Stimulated activated effector memory CD8-positive, alpha-beta T cell treated with anti-CD3 and anti-CD28 coated beads, Interleukin-12 subunit alpha, Interleukin-12 subunit beta, amount 100 ng/mL, for 72 hours (primary cell): ENCODE measurements around the gene RAB11FIP3.

ENCODE experiments used
- ATAC-seq: fragments of 150-1000 bp; cut with Tn5 transposase; 2 replicates; pipeline ENCODE4 v1.10.0; 2021
- DNase-seq, 2 donors: peaks; one replicate each; pipeline ENCODE4 v3.0.0; 2021 to 2022; ENCODE audit warnings: low spot score in 2 of 2
- H3K27ac Mint-ChIP-seq: one replicate; pipeline ENCODE4 v1.8.0; 2022; ENCODE audit warnings: mild to moderate bottlenecking, mixed read lengths
- H3K36me3 Mint-ChIP-seq: one replicate; pipeline ENCODE4 v1.8.0; 2022; ENCODE audit warnings: mild to moderate bottlenecking, mixed read lengths
- H3K4me1 Mint-ChIP-seq: one replicate; pipeline ENCODE4 v1.8.0; 2022; ENCODE audit warnings: mixed read lengths
- H3K4me3 Mint-ChIP-seq: one replicate; pipeline ENCODE4 v1.8.0; 2022; ENCODE audit warnings: mild to moderate bottlenecking, mixed read lengths
- H3K9me3 Mint-ChIP-seq: one replicate; pipeline ENCODE4 v1.8.0; 2022; ENCODE audit warnings: mixed read lengths

RAB11FIP3 gene

DNA sequence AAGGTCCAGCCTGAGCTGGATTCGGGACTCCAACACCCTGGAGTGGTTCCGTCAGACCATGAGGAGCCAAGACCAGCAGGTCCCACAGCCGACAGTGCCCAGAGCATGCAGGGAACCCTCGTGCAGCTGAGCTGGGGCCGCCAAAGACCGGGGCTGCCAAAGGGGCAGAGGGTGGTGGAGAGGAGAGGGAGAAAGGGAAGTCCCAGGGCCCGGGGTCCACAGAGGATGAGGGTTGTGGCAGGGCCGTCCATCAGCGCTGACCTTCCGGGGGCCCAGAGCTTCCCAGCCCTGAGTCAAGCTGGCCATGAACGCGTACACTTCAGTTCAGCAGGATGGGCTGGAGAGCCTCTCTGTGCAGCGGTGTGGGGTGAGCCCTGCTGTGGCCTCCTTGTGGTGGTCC is 95.4 kb downstream of the RAB11FIP3 start:
- no peak for ATAC-seq
- no peak overlapping the region for H3K4me3 Mint-ChIP-seq

DNA sequence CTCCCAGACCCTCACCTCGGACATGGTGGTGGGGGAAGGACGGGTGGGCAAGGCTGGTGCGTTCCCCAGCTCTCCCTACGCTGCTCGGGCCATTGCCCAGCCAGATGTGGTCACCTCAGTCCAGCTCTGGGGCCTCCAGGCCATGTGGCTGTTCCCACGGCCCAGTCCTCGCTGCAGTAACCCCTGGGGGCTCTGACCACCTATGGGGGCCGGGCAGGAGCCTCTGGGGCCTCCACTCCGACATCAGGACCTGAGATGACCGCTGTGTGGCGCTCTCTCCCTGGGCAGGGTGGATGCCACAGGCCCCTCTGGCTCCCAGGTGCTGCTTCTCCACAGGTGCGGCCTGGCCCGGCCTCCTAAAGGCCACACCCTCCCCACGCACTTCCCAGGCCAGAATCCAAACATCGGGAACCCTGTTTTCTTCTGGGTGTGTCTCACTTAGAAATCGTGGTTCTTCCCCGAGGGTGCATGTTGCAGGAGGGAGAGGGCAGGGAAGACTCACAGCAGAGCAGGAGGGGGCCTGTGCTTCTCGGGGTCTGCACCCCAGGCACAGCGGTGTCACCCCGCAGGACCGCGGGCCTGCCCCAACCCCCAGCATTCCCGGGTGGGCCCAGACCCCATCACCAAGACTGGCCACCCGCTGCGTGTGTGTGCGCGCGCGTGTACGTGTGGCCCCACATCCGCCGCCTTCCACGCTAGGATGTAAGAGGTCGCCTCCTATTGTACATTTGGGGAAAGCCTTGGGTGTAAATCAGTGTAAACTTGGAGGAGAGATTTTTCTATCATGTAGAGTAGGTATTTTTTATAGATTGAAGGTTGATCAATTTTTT is 96.1 kb downstream of the RAB11FIP3 start:
- peak overlapping the region; percentile 26 for H3K27ac Mint-ChIP-seq
- H3K4me1 Mint-ChIP-seq: peaks cover 36% of the 10 kb centered on the region
- DNase-seq (no peak), ATAC-seq (no peak)
- H3K36me3 Mint-ChIP-seq: peaks cover 39% of the 10 kb centered on the region
- H3K4me3 Mint-ChIP-seq: no peak overlapping the region
- H3K9me3 Mint-ChIP-seq: no peaks in the 10 kb centered on the region

More for the DNA sequence above, 95.4 kb downstream of the RAB11FIP3 start:
- DNase-seq: no peak
- peaks cover 39% of the 10 kb centered on the region for H3K36me3 Mint-ChIP-seq
- no peak overlapping the region for H3K27ac Mint-ChIP-seq
- H3K4me1 Mint-ChIP-seq: peaks cover 29% of the 10 kb centered on the region
- no peaks in the 10 kb centered on the region for H3K9me3 Mint-ChIP-seq

DNA sequence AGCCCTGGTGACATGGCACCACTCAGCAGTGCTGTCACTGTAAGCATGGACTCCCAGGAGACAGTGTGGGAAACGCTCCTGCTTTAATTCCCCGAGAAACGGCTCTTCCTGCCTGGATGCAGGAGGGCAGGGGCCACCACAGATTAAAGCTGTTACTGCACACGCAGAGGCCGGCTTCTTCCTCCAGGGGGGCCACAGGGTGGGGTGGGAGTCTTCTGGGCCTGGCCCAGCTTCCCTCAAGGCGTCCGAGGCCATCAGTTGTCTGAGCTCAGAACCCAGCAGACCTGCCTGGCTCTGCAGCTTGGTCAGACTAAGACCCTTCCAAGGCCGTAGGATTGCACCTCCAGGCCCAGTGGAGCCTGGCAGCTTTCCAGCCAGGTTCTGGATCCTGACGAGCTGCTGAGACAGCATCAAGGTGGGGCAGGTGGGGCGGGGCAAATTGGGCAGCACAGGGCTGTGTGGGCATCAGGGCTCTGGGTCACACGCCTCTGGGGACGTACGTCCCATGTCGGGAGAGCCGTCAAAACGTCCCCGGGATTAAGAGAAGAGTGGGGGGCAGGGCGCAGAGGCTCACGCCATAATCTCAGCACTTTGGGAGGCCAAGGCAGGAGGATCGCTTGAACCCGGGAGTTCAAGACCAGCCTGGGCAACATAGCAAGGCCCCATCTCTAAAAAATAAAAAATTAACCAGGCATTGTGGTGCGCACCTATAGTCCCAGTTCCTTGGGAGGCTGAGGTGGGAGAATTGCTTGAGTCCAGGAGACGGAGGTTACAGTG is 97.1 kb downstream of the RAB11FIP3 start:
- H3K27ac Mint-ChIP-seq: peak overlapping the region; percentile 70
- peaks cover 39% of the 10 kb centered on the region for H3K4me1 Mint-ChIP-seq
- H3K9me3 Mint-ChIP-seq: no peaks in the 10 kb centered on the region
- ATAC-seq (no peak), DNase-seq (no peak)
- H3K36me3 Mint-ChIP-seq: peaks cover 36% of the 10 kb centered on the region
- no peak overlapping the region for H3K4me3 Mint-ChIP-seq

DNA sequence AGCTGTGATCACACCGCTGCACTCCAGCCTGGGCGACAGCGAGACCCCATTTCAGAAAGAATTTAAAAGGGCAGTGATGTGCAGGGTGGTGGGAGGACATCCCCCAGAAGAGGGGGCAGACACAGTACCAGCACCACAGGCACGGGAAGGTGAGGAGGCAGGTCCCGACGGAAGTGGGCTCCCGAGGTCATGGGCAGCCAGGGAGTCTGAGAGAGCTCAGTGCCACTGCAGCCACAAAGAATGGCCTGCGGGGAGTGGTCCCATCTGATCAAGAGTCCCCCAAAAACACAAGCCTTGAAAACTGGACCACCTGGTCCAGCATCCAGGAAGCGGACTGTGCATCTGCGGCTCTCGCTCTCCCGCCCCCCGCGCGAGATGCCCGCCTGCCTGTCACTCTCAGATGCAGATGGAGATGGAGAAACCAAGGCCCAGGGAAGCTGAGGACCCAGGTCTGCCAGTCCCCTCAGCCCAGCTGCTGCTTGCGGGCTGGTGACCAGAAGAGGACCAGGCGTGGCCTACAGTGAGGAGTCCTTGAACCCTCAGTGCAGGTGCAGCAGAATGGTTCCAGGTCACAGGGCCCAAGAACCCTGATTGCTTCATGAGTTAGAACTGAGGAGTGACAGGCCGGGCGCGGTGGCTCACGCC is 97.8 kb downstream of the RAB11FIP3 start:
- peak overlapping the region; percentile 76 for H3K4me3 Mint-ChIP-seq
- peak overlapping the region; percentile 98 for H3K27ac Mint-ChIP-seq
- H3K9me3 Mint-ChIP-seq: no peaks in the 10 kb centered on the region
- ATAC-seq: no peak
- H3K36me3 Mint-ChIP-seq: peaks cover 36% of the 10 kb centered on the region
- DNase-seq: no peak
- H3K4me1 Mint-ChIP-seq: peaks cover 39% of the 10 kb centered on the region

DNA sequence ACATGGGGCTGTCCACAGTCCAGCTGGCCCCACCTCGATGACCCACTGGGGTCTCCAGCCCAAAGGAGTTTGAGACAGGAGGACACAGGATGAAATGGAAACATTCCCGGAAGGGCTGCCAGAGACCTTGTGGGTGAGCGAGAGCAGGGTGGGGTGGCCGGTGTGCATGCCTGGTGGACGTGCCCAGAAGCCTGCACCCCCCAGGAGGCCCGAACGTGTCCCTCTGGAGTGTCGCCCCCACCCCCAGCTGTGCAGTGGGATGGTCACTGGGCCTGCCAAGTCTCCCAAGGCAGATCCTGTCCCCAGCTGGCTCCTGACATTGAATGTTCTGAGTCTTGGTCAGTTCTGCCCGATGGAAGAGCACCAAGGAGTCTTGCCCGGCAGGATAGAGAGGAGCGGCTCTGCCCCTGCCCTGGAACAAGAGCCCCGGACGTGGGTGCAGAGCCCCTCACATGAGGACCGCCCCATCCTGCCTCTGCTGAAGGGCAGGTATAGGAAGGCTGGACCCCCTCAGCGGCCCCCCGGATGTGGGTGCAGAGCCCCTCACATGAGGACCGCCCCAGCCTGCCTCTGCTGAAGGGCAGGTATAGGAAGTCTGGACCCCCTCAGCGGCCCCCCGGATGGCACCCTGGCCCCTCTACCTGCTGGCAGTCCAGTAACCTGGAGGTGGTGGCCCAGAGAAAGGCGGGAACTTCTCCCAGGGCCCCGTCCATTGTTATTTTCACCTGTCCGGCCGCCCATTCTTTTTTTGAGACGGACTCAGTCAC is 99.0 kb downstream of the RAB11FIP3 start:
- ATAC-seq: no peak
- peak overlapping the region; percentile 76 for H3K4me3 Mint-ChIP-seq

DNA sequence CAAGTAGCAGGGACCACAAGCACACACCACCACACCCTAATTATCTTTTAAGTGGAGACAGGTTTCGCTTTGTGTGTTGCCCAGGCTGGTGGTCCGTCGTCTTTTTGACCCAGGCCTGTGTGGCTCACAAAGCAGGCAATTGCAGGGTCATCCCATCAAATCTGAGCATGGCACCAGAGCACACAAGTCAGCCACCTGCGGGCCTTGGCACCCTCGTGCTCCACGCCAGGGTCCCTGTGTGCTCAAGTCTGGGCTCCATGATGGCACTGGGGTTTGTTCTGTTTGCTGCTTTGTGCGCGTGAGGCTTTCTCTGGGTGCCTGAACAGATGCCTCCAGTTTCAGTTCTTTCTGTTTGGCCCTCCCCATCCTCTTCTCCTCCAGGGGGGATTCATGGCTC is 99.7 kb downstream of the RAB11FIP3 start:
- H3K36me3 Mint-ChIP-seq: peaks cover 49% of the 10 kb centered on the region
- peak overlapping the region; percentile 98 for H3K27ac Mint-ChIP-seq
- DNase-seq (no peak), ATAC-seq (no peak)
- no peaks in the 10 kb centered on the region for H3K9me3 Mint-ChIP-seq
- peak overlapping the region; percentile 76 for H3K4me3 Mint-ChIP-seq
- peaks cover 51% of the 10 kb centered on the region for H3K4me1 Mint-ChIP-seq

More for the DNA sequence above, 99.0 kb downstream of the RAB11FIP3 start:
- DNase-seq: no peak
- H3K4me1 Mint-ChIP-seq: peaks cover 47% of the 10 kb centered on the region
- peak overlapping the region; percentile 98 for H3K27ac Mint-ChIP-seq
- H3K36me3 Mint-ChIP-seq: peaks cover 42% of the 10 kb centered on the region
- H3K9me3 Mint-ChIP-seq: no peaks in the 10 kb centered on the region

DNA sequence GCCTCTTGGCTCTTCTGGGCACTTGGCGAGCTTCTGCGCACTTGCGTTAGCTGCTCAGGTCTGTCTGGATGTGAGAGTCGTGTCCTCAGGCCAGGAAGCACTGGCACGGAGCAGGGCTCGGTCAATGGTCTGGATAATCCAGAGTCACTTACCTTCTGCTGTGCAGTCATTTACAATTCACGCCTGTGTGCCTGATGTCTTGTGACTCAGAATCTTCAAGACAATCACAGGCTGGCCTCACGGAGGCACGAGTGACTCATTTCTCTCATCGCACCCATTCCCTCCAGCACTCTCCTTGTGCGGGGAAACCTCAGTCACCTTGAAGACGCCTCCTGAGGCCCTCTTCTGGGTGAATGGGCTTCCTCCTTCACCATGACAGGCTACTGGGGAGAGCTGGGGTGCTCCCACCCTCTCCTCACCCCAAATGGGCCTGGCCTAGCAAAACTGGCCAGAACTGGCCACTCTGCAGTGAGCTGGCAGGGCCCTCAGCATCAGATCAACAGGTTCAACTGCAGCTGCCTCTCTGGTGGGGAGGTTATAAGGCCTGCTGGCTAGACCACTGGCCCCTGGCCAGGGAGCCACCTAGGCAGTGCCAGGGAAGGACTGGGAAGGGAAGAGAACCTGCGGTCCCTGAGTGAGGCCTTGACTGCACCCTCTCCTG is 100.2 kb downstream of the RAB11FIP3 start:
- Mint-ChIP-seq H3K36me3 (peaks cover 49% of the 10 kb centered on the region), H3K4me1 (peaks cover 56% of the 10 kb centered on the region), H3K9me3 (no peaks in the 10 kb centered on the region), H3K27ac (peak overlapping the region; percentile 98), H3K4me3 (peak overlapping the region; percentile 76)
- ATAC-seq (peak; percentile 77), DNase-seq (peak; percentile 59 to 88)

DNA sequence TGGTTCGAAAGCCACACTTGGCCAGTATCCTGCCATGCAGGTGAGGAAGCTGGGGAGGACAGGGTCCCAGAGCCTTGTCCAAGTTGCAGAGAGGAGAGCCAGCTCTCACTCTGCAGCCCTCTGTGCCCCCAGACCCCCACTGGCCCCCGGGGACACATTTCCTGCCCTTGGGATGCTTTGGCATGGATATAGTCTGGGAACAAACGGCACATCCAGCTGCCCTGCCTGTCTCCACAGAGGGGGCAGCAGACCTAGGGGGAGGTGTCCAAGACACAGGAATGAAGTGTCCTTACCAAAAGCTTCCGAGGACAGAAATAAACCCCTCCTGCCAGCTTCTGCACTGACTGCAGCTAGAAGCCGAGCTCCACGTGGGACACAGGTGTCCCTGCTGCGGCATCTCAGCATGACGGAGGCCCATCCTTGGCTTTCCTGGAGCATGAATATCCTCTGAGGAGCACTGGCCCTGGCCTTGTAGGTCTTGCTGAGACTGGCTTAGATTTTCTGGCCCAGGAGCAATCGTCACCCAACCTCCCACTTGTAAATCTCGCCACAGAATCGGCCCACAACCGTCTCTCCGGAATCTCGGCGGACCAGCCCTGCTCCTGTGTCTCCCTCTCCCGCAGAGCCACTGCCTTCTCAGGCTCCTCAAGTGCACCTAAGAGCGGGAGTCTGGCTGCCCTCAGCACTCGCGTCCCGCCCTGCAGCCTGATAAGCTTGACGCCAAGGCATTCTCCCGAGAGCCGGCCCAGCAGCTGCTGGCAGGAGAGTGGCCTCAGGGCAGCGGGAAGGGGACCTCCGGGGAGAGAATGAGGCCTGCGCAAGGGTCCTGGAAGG is 100.9 kb downstream of the RAB11FIP3 start:
- Mint-ChIP-seq H3K4me1 (peaks cover 56% of the 10 kb centered on the region), H3K9me3 (no peaks in the 10 kb centered on the region), H3K27ac (peak overlapping the region; percentile 98), H3K4me3 (peak overlapping the region; percentile 76), H3K36me3 (peaks cover 49% of the 10 kb centered on the region)
- ATAC-seq (no peak), DNase-seq (peak in 1 of 2 donors; percentile 30)

DNA sequence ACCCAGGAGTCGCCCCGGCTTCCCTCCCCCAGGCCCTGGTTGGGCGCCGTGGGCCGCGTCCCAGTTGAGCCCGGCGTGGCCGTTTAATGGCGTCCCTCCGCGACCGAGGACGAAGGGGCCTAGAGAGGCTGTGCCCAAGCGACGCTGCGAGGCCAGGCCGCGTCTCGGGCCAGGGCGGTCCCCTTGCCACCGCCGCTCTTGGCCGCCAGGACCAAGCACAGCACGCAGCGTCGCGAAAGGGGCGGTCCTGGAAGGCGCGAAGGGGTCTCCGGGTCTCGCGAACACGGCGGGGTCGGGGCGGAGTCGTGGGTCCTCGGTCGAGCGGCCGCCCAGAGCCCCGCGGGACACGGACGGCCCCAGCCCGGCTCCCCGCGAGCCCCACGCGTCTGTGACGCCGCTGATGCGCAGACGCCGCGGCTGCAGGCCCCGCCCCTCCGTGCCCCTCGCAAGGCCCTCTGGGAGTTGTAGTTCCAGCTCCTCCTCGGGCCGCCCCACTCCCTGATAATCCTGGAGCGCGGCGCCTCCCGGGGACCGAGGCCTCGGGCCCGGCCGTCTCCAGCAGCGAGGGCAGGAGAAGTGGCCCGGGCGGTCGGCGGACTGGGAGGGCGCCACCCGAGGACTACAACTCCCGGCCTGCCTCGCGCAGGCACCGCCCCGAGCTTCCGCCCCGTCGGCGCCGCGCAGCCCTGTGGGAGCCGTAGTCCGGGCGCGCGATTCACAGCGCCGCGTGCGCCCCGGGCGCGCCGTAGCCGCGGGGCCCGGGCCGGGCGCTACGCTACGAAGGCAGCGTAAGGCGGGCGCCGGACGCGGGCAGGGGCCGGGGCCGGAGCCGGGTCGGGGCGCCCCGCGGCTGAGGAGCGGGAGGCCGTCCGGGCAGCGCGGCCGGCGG is 101.8 kb downstream of the RAB11FIP3 start, which contains the start of gene CAPN15:
CAPN15 (plus strand) TSS at position 698 of the 889 bp plus-strand sequence. CDS start 19,127 bp downstream, outside the sequence.
- Mint-ChIP-seq H3K9me3 (no peaks in the 10 kb centered on the region), H3K27ac (peak within 1 kb of the TSS; percentile 98), H3K4me3 (peak within 1 kb of the TSS; percentile 89), H3K36me3 (peaks cover 55% of the 10 kb centered on the region), H3K4me1 (peaks cover 56% of the 10 kb centered on the region)
- ATAC-seq (peak; percentile 83), DNase-seq (peak; percentile 91 to 97)

DNA sequence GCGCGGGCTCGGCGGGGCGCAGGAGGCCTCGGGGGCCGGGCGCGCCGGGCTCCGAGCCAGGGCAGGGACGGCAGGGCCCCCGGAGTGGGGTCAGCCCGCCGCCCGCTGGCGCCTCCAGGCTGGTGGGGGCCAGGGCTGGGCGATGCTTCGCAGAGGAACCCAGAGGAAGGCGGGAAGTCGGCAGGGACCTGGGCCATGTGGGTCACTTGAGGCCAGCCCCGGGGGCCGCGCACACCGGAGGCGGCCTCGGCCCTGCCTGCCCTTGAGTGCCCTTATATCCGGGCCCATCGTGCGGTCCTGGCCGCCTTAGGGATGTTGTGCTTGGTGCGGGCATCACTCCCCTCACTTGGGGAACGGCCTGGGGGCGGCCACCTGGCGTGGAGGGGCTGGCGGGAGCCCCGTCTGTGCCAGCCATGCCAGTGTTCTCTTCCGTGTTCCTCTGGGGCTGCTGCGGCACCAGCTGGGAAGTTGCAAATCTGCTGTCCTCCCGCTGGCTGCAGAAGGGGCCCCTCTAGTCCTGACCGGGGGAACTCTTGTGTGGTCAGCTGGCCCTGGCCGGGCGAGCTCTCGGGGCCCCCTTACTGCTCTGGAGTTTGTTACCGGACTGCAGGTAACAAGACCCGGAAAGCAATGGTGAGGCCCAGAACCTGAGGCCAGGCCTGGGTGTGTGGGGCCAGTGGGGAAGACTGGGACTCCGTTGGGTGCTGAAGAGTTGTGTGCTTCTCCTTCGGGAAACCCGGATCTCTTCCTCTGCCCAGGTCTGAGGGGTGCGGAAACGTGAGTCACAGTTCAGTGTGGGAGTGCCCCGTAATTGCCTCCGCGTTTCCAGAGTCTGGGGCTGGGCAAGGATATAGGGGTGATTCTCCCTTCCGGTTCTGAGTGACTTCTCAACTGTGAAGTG is 102.9 kb downstream of the RAB11FIP3 start:
- ATAC-seq (peak; percentile 2), DNase-seq (peak; percentile 39 to 79)
- peaks cover 50% of the 10 kb centered on the region for H3K4me1 Mint-ChIP-seq
- no peaks in the 10 kb centered on the region for H3K9me3 Mint-ChIP-seq
- H3K36me3 Mint-ChIP-seq: peaks cover 57% of the 10 kb centered on the region
- H3K27ac Mint-ChIP-seq: peak overlapping the region; percentile 95
- H3K4me3 Mint-ChIP-seq: peak overlapping the region; percentile 89

DNA sequence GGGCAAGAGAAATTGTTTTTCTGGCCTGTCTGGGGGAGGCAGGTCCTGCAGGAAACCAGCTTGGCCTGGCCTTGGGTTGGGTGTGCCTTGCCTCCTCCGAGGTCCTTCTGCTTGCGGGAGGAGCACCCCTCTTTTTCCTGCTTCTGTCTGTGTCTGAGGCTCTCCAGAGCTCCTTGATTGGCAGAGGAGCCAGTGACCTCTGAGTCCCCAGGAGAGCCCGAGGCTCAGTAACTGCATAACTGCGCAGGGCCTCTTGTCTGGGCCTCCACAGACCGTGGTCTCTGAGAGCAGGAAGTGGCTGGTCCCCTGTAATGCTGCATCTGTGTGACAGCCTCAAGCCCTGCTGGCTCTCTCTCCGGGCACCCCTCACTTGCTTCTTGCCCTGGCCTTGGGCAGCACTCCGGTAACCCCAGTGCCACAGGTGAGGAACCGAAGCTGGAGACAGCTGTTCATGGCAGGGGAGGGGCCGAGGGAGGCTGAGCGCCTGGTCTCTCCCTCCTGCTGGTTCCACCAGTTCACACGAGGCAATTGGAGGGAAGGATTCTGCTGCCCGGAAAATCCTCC is 103.6 kb downstream of the RAB11FIP3 start:
- H3K27ac Mint-ChIP-seq: peak overlapping the region; percentile 95
- peaks cover 50% of the 10 kb centered on the region for H3K36me3 Mint-ChIP-seq
- DNase-seq (peak in 1 of 2 donors; percentile 21), ATAC-seq (no peak)
- H3K9me3 Mint-ChIP-seq: no peaks in the 10 kb centered on the region
- peak overlapping the region; percentile 89 for H3K4me3 Mint-ChIP-seq
- peaks cover 47% of the 10 kb centered on the region for H3K4me1 Mint-ChIP-seq
